Measurements from ENCODE around the gene SLC2A8.

Gene SLC2A8

DNA sequence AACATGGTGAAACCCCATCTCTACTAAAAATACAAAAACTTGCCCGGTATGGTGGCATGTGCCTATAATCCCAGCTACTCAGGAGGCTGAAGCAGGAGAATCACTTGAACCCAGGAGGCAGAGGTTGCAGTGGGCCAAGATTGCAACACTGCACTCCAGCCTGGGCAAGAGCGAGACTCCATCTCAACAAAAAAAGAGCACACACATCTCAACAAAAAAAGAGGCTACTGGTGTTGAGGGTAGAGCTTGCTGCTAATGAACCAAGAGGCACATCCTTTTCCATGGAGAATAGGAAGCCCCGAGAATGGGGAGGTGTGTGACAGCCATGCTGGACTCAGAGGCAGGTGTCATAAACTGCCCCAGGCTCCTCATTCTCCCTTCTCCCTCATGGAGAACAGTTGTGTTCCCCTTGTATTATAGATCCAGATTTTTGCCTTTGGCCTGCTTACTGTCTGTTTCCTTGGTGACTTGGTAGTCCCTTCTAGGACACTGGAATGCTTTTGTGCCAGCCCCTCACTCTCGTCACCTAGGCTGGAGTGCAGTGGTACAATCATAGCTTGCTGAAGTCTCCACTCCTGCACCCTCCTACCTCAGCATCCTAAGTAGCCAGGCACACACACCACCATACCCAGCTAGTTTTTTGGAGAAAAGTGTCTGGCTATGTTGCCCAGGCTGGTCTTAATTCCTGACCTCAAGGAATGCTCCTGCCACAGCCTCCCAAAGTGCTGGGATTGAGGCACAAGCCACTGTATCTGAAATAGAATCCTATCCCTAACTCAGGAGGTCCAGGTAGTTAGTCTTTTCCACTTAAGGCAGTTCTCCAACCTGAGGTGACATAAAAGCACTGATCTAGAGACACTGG is 49.1 kb downstream of the SLC2A8 start:
- H3F3A ChIP-seq (ENCODE audit: low read depth) = peaks cover 18% of the 10 kb centered on the region; the same call in 1 of the 2 replicates
- H3K36me3 ChIP-seq (ENCODE audit: insufficient read depth, low read length) = peaks cover 60% of the 10 kb centered on the region
- H3K4me1 ChIP-seq (ENCODE audit: insufficient read depth, low read length, poor library complexity, severe bottlenecking) = peaks cover 28% of the 10 kb centered on the region
- H4K20me1 ChIP-seq (ENCODE audit: insufficient read depth, low read length, poor library complexity, severe bottlenecking) = peaks cover 39% of the 10 kb centered on the region
- no peak overlapping the region for H3K4me3 ChIP-seq (ENCODE audit: low read length, poor library complexity, severe bottlenecking)
- H3K27me3 ChIP-seq (ENCODE audit: insufficient read depth, low read length, poor library complexity, severe bottlenecking) = peaks cover 8% of the 10 kb centered on the region
- peaks cover 44% of the 10 kb centered on the region for H3K79me2 ChIP-seq (ENCODE audit: insufficient read depth, low read length)
- H3K9me2 ChIP-seq (replicated peaks; ENCODE audit: low read depth, low read length) = no peaks in the 10 kb centered on the region
- no peak overlapping the region for H3K9ac ChIP-seq (ENCODE audit: low read depth, low read length, poor library complexity, severe bottlenecking)
- no peak for TF ChIP-seq EZH2phosphoT487 (IDR thresholded peaks at IDR 0.05; ENCODE audit: borderline replicate concordance)
- TF ChIP-seq CTCF (conservative IDR thresholded peaks at IDR 0.05; ENCODE audit: low read length) = no peak
- no peaks in the 10 kb centered on the region for H3K9me3 ChIP-seq (ENCODE audit: insufficient read depth, low read depth, low read length)
- no peak overlapping the region for H2AFZ ChIP-seq (ENCODE audit: low read length)
- H3K4me2 ChIP-seq (ENCODE audit: low read depth, low read length, poor library complexity, severe bottlenecking) = no peak overlapping the region

- Histone ChIP-seq H2AFZ (ENCODE audit: low read length) (no peak overlapping the region), H4K20me1 (ENCODE audit: insufficient read depth, low read length, poor library complexity, severe bottlenecking) (peaks cover 39% of the 10 kb centered on the region), H3K79me2 (ENCODE audit: insufficient read depth, low read length) (peaks cover 48% of the 10 kb centered on the region), H3K4me2 (ENCODE audit: low read depth, low read length, poor library complexity, severe bottlenecking) (no peak overlapping the region), H3K4me1 (ENCODE audit: insufficient read depth, low read length, poor library complexity, severe bottlenecking) (peaks cover 28% of the 10 kb centered on the region), H3K9ac (ENCODE audit: low read depth, low read length, poor library complexity, severe bottlenecking) (no peak overlapping the region), H3K27me3 (ENCODE audit: insufficient read depth, low read length, poor library complexity, severe bottlenecking) (peaks cover 9% of the 10 kb centered on the region), H3F3A (ENCODE audit: low read depth) (peaks cover 18% of the 10 kb centered on the region; the same call in 1 of the 2 replicates), H3K9me2 (replicated peaks; ENCODE audit: low read depth, low read length) (no peaks in the 10 kb centered on the region), H3K36me3 (ENCODE audit: insufficient read depth, low read length) (peaks cover 57% of the 10 kb centered on the region), H3K9me3 (ENCODE audit: insufficient read depth, low read depth, low read length) (no peaks in the 10 kb centered on the region), H3K4me3 (ENCODE audit: low read length, poor library complexity, severe bottlenecking) (no peak overlapping the region)
- no peak for TF ChIP-seq EZH2phosphoT487 (IDR thresholded peaks at IDR 0.05; ENCODE audit: borderline replicate concordance)
- no peak for TF ChIP-seq CTCF (conservative IDR thresholded peaks at IDR 0.05; ENCODE audit: low read length)
Measured at GRCh38 chr9:127446713-127447415, 49.9 kb downstream of the SLC2A8 start.

DNA sequence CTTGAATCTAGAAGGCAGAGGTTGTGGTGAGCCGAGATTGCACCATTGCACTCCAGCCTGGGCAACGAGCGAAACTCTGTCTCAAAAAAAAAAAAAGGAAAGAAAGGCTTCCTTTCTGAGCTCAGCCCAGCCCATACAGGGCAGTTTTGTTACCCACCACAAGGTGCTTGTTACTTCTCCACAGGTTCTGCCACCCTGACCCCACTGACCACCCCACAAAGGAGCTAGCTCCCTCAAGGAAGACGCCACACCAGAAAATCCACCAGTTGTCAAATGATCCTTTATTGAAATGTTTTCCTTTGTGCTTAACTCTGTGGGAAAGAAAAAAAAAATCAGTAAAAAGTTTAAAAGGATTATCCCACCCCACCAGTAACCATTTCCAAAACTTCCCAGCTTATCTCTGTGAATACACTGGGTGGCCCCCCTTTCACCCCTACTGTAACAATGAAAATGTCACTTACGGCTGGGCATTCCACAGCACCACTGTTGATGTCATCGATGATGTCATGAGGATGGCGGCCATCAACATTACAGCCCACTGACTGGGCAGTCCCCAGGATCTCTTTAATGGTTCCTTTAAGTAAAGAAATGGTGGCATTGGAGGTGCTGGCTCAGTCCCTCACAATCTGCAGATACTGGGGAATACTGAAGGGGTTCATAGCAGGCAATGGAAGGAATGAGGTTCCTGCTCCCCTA is 50.6 kb downstream of the SLC2A8 start:
- Histone ChIP-seq H2AFZ (ENCODE audit: low read length) (no peak overlapping the region), H3K4me2 (ENCODE audit: low read depth, low read length, poor library complexity, severe bottlenecking) (peak overlapping the region; percentile 99), H3K9me2 (replicated peaks; ENCODE audit: low read depth, low read length) (no peaks in the 10 kb centered on the region), H3K36me3 (ENCODE audit: insufficient read depth, low read length) (peaks cover 57% of the 10 kb centered on the region), H3K9ac (ENCODE audit: low read depth, low read length, poor library complexity, severe bottlenecking) (no peak overlapping the region), H3K4me1 (ENCODE audit: insufficient read depth, low read length, poor library complexity, severe bottlenecking) (peaks cover 31% of the 10 kb centered on the region), H3K79me2 (ENCODE audit: insufficient read depth, low read length) (peaks cover 51% of the 10 kb centered on the region), H3F3A (ENCODE audit: low read depth) (peaks cover 18% of the 10 kb centered on the region; the same call in 1 of the 2 replicates), H3K27me3 (ENCODE audit: insufficient read depth, low read length, poor library complexity, severe bottlenecking) (peaks cover 9% of the 10 kb centered on the region), H3K9me3 (ENCODE audit: insufficient read depth, low read depth, low read length) (no peaks in the 10 kb centered on the region), H3K4me3 (ENCODE audit: low read length, poor library complexity, severe bottlenecking) (peak overlapping the region; percentile 98), H4K20me1 (ENCODE audit: insufficient read depth, low read length, poor library complexity, severe bottlenecking) (peaks cover 39% of the 10 kb centered on the region)
- TF ChIP-seq CTCF (conservative IDR thresholded peaks at IDR 0.05; ENCODE audit: low read length) (no peak), EZH2phosphoT487 (IDR thresholded peaks at IDR 0.05; ENCODE audit: borderline replicate concordance) (no peak)
